Activated CD4-positive, alpha-beta T cell treated with anti-CD3 and anti-CD28 coated beads for 24 hours (primary cell): ENCODE measurements around the gene CEMIP.

ENCODE experiments used
- DNase-seq, 2 donors: peaks; one replicate each; pipeline ENCODE4 v3.0.0-alpha.2; 2020; ENCODE audit warnings: low read depth in 2 of 2

Gene CEMIP

DNA sequence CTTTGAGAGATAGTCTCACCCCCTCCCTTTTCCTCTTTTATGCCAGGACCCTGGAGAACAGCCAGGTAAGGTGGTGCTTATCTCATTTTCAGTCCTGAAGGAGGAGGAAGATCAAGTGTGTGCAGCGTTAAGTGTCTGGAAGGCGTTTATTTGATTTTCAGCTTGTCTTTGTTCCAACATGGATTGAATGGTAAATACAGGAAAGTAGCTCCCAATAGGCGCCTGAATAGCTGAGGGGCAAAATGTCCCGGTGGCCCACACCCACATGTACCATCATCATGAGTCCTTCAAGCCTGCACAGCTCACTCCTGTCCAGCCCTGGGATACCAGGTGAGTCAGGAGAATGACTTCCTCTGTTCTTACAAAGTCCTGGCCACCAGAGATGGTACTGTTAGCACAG lies 73.5 kb downstream of the CEMIP start:
- no peak for DNase-seq

DNA sequence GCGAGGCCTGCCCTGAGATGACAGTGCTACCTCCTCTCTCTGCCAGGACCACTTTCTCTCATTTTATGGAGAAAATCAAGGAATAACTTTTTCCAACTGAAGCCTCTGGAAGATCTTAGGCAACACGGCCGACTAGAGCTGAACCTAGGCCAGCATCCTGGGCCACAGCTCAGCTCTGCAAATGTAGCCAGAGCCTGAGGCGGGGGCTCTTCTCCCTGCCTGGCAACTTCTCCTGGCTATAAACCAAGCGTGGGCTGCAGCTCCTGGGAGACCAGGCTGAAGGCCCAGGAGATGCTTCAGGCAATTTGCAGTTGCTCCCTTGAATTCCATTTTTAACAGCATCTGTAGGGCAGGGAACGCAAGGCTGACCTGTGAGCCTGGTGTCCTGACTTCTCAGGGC lies 74.9 kb downstream of the CEMIP start:
- no peak for DNase-seq

- DNase-seq = no peak
Measured at GRCh38 chr15:80855206-80855605, 76.0 kb downstream of the CEMIP start.

DNA sequence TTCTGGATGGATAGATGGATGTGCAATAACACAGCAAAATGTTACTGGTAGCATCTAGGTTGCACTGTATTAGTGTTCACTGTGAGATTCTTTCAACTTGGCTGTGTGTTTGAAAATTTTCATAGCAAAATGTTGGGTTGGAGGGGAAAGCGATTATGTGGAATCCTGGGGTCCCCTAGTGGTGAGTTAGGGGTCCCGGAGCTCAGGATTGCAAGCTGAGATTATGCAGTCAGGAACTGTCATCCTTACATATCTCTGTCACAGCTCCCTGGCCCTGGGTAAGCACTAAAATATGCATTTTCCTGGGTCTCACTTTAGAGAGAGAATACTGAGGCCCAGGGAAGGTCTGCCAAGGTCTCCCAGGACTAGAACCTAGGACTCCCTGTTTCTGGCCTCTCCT lies 77.2 kb downstream of the CEMIP start:
- no peak for DNase-seq

DNA sequence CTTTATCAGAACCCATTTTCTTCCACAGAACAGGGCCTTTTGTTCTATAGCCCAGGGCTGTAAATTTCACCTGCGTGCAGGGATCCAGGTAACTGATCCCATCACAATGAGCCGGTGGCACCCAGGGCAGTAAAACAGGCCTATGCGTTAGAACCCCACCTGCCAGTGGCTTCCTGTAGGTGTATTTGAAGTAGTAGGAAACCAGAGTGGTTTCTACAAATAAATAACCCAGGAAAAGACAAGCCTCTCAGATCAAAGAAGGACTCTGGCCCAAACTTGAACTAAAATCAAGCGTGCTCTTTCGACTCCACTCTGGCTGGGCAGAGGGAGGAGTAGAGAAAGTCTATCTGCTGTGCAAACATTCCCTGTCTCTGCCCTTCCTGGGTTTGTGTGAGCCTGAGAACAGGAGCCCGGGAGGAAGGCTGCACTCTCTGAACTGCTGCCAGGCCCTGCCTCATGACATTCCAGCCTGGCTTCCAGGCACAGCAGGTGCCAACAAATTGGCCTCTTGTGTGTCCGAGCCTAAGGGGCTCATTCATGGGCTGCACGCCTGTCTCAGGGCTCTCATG lies 77.7 kb downstream of the CEMIP start:
- DNase-seq = no peak

DNA sequence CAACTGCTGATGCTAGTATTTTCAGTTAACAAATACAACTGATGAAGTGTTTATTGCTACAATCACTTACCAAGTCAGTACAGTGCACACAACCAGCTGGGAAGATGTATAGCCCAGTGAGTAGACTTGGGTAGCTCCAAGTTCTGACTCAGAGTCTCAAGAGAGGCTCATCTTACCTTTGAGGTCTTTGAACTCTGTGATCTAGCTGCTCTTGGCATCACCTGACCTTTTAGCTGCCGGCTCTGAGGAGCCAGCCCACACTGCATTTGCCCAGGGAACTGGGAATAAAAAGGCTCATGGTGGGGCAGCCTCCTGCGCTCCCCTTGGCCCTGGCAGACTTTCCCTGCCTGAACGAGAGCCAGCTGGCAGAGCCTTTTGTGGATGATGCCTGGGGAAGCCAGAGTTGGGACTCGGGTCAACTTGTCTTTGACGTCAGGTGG lies 82.6 kb downstream of the CEMIP start:
- no peak for DNase-seq

DNA sequence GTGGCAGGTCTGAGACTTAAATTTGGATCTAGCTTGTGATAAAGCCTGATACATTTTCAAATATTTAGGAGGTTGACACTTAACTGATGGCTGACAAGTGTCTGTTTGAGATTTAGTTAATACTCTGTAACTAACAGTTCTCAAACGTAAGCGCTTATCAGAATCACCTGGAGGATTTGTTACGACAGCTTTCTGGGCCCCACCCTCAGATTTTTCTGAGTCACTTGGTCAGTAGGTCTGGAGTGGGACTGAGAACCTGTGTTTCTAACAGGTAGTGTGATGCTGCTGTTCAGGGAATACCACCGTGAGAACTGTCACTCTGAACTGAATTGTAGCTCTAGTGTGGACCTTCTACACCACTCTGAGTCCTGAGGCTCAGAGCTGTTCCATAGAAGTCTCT lies 85.5 kb downstream of the CEMIP start:
- no peak for DNase-seq

GRCh38 chr15:80866936-80867335 lies 87.8 kb downstream of the CEMIP start:
- no peak for DNase-seq

DNA sequence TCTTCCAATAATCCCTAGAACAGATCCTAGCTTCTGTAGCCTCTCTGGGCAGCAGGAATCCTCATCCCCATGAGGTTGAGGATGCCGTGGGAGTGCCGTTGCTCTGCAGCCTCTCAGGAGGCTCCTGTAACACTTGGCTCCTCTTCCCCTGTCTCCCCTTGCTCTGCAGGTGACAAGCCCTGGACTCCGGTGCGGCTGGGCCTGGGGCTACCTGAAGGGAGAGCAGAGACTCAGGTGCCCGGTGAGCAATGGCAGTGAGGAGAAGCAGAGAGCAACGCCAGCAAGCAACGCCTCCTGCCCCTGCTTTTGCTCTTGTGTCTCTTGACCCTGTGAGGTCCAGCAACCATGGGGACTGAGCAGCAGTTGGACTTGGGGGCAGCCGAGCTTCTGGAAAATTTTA lies 91.2 kb downstream of the CEMIP start:
- DNase-seq = no peak

DNA sequence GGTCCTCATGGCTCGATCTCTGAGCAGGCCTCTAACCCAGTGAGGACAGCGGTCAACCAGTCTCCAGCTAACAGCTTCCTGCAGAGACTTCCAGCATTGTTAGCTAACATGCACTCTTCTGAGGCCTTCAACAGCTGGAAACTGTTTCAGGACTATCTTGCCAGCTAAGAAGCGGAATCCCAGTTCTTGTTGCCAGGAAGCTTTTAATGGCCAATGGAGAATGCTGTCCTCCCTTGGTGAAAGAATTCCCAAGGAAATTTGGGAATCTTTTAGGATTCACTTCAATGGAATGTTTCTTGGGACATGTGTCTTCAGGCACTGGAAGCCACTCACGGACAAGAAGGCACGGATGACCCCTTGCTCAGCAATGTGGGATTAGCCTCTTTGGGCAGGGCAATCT lies 91.7 kb downstream of the CEMIP start:
- DNase-seq = no peak

GRCh38 chr15:80871858-80872257 lies 92.7 kb downstream of the CEMIP start:
- DNase-seq = no peak

GRCh38 chr15:80873366-80873952 lies 94.3 kb downstream of the CEMIP start:
- no peak for DNase-seq

DNA sequence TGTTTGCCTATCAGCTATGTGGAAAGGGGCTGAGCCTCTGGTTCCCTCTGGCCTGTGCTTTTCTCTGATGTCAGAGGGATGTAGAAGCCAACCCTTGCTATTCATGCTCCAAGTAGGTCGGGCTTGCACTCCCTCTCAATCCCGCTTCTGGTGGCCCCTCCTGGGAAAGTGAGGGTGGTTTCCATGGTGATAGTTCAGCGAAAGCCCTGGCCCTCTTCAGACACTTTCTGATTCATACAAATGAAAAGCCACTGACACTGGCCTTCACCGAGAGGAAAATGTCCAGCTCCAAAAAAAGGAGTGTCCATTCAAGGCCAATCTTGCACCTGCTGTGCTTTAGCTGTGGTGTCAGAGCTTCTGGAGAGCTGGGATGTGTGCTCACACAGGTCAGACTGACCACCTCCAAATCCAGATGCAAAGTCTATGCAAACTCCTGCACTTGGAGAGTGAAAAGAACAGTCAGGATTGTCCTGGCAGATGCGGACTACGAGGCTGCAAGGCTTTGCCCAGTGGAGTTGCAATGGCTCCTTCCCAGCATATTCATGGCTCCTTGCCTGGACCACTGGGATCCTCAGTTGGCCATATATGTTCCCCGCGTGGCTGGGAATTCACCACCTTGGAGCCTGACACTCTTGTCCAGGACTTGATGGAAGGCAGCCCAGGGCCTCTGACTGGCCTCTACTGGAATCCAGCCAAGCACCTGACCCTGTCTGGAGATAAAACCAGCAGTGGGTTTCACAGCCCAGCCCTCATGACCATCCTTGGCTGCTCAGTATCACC lies 96.6 kb downstream of the CEMIP start:
- DNase-seq = no peak

- DNase-seq = no peak
Measured at GRCh38 chr15:80876348-80876674, 97.1 kb downstream of the CEMIP start.

DNA sequence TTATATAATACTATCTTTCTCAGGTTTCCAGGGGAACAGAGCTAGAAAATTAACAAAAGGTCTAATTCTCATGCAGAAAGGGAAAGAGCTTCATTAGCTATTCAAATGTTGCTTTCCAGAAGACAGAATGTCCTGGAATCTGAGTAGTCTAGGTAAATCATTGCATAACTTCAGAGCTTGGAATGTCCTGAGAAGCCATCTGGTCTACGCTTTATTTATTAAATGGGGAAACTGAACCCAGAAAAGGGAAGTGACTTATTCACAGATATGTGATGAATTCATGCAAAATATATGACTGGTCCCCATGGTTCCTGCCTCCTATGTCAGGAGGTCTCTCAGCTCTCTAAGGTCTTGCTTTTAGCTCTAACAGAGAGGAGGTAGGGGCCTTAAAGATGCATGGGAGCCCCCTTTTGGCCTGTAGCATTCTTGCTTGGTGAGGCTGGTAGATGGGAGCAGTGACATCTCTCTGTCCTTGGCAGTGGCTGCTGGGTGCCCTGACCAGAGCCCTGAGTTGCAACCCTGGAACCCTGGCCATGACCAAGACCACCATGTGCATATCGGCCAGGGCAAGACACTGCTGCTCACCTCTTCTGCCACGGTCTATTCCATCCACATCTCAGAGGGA lies 99.2 kb downstream of the CEMIP start:
- no peak for DNase-seq

GRCh38 chr15:80878867-80879250 lies 99.7 kb downstream of the CEMIP start:
- no peak for DNase-seq

DNA sequence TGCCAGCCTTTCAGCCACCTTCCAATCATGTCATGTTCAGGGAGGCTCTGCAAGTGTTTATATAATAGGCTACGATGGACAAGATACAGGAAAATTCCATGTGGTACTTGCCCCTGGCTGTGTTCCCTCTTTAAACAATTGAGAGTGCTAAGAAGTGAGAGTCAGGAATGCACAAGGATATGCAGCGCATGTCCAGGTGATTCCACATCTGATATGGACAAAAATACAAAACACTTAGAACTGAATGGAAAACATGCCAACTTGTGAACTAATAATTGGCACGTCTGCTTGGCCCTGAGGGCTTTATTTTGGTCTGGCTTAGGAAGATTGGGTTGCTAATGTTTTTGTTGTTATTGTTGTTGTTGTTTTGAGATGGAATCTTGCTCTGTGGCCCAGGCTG lies 100.9 kb downstream of the CEMIP start:
- DNase-seq = no peak

DNA sequence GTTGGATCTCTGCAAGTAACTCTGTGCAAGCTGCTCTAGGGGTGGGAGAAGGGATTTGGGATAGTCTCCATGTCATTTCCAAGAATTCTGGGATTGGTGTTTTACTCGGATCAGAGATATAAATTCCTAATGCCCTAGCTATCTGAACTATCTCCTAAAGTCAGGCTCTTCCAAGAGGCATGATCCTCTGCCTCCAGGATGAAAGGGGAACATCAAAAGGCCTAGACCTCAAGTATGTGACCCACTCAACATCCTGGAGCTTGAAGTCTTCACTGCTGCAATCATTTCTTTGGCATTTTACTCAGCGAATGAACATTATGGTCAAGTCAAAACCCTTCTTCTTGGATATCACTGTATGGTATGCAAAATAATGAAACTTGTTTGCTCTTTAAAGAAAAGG lies 104.5 kb downstream of the CEMIP start:
- no peak for DNase-seq

- no peak for DNase-seq
Measured at GRCh38 chr15:80885016-80885579, 105.9 kb downstream of the CEMIP start.

GRCh38 chr15:80887148-80887547 lies 108.0 kb downstream of the CEMIP start:
- no peak for DNase-seq

GRCh38 chr15:80888846-80889245 lies 109.7 kb downstream of the CEMIP start:
- no peak for DNase-seq

DNA sequence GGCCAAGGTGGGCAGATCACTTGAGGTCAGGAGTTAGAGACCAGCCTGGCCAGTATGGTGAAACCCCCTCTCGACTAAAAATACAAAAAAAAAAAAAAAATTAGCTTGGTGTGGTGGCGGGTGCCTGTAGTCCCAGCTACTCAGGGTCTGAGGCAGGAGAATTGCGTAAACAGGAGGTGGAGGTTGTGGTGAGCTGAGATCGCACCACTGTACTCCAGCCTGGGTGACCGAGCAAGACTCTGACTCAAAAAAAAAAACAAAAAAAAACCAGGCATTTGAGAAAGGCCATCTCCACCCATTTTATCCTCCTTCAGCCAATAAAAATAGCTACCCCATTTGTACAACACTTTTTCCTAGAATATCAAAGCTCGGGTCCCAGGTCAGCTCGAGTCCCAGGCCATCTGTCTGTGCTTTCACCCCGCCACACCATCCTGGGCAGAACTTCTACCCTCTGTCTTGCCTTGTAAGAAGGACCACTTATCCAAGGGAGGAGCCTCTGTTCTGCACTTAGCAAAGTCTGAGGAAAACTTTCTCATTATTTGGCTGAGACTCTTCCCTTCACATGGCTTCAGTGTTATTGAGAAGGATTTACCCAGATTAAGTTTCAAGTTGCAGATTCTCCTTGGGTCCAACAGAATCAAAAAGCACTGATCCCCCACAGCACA lies 111.3 kb downstream of the CEMIP start:
- no peak for DNase-seq
